ENCODE data around the gene LY86. TPM values are rescaled to one million over a fixed set of nuclear protein-coding genes. Genes with fewer than 3 reads are reported as not detected.

The LY86 gene
- total RNA-seq, 1 donor from 2014 or later = not detected

- DNase-seq (ENCODE audit: low read depth, low spot score) = no peak
- Mint-ChIP-seq H3K4me3 (no peak overlapping the region), H3K9me3 (peaks cover 5% of the 10 kb centered on the region), H3K27ac (ENCODE audit: unreplicated experiment) (no peak overlapping the region), H3K27me3 (ENCODE audit: low read depth) (no peaks in the 10 kb centered on the region), H3K4me1 (no peaks in the 10 kb centered on the region), H3K36me3 (ENCODE audit: low read depth) (no peaks in the 10 kb centered on the region)
- TF ChIP-seq, protein P1, sequence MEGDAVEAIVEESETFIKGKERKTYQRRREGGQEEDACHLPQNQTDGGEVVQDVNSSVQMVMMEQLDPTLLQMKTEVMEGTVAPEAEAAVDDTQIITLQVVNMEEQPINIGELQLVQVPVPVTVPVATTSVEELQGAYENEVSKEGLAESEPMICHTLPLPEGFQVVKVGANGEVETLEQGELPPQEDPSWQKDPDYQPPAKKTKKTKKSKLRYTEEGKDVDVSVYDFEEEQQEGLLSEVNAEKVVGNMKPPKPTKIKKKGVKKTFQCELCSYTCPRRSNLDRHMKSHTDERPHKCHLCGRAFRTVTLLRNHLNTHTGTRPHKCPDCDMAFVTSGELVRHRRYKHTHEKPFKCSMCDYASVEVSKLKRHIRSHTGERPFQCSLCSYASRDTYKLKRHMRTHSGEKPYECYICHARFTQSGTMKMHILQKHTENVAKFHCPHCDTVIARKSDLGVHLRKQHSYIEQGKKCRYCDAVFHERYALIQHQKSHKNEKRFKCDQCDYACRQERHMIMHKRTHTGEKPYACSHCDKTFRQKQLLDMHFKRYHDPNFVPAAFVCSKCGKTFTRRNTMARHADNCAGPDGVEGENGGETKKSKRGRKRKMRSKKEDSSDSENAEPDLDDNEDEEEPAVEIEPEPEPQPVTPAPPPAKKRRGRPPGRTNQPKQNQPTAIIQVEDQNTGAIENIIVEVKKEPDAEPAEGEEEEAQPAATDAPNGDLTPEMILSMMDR (conservative IDR thresholded peaks at IDR 0.05) = no peak
These were observed 6.4 kb upstream of the LY86 start for GRCh38 chr6:6582131-6582530.

- H3K4me1 Mint-ChIP-seq = no peaks in the 10 kb centered on the region
- peaks cover 5% of the 10 kb centered on the region for H3K9me3 Mint-ChIP-seq
- no peaks in the 10 kb centered on the region for H3K36me3 Mint-ChIP-seq (ENCODE audit: low read depth)
- no peak for DNase-seq (ENCODE audit: low read depth, low spot score)
- no peak overlapping the region for H3K27ac Mint-ChIP-seq (ENCODE audit: unreplicated experiment)
- no peak overlapping the region for H3K4me3 Mint-ChIP-seq
- TF ChIP-seq, protein P1 (conservative IDR thresholded peaks at IDR 0.05) = no peak
- no peaks in the 10 kb centered on the region for H3K27me3 Mint-ChIP-seq (ENCODE audit: low read depth)
These were observed 4.7 kb upstream of the LY86 start for GRCh38 chr6:6583836-6584235.

GRCh38 chr6:6584310-6585002 is 4.1 kb upstream of the LY86 start:
- no peak for DNase-seq (ENCODE audit: low read depth, low spot score)
- Mint-ChIP-seq H3K27me3 (ENCODE audit: low read depth) (no peaks in the 10 kb centered on the region), H3K27ac (ENCODE audit: unreplicated experiment) (no peak overlapping the region), H3K36me3 (ENCODE audit: low read depth) (no peaks in the 10 kb centered on the region), H3K4me3 (no peak overlapping the region), H3K9me3 (peaks cover 5% of the 10 kb centered on the region), H3K4me1 (no peaks in the 10 kb centered on the region)
- TF ChIP-seq, protein P1 (conservative IDR thresholded peaks at IDR 0.05) = no peak

DNA sequence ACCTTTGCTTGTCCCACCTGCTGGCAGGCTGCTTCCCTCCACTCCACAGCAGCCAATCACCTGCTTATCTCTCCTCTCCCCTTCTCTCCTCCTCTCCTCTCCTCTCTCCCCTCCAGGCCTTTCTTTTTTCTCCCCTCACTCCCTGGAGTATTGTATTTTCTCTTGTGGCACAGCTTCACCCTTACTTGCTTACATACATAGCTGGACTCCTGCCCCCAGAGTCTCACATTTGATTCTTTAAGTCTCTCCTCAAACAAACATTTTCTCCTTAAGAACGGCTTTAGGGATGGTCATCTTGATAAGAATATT is 3.6 kb upstream of the LY86 start:
- TF ChIP-seq, protein P1 (conservative IDR thresholded peaks at IDR 0.05) = no peak
- Mint-ChIP-seq H3K27ac (ENCODE audit: unreplicated experiment) (no peak overlapping the region), H3K36me3 (ENCODE audit: low read depth) (no peaks in the 10 kb centered on the region), H3K27me3 (ENCODE audit: low read depth) (no peaks in the 10 kb centered on the region), H3K4me1 (no peaks in the 10 kb centered on the region), H3K4me3 (no peak overlapping the region), H3K9me3 (peaks cover 2% of the 10 kb centered on the region)
- no peak for DNase-seq (ENCODE audit: low read depth, low spot score)

GRCh38 chr6:6586167-6586566 is 2.4 kb upstream of the LY86 start:
- Mint-ChIP-seq H3K36me3 (ENCODE audit: low read depth) (no peaks in the 10 kb centered on the region), H3K4me3 (no peak overlapping the region), H3K4me1 (no peaks in the 10 kb centered on the region)

More at GRCh38 chr6:6586167-6586566, 2.4 kb upstream of the LY86 start:
- Mint-ChIP-seq H3K9me3 (peaks cover 2% of the 10 kb centered on the region), H3K27ac (ENCODE audit: unreplicated experiment) (no peak overlapping the region), H3K27me3 (ENCODE audit: low read depth) (no peaks in the 10 kb centered on the region)
- no peak for DNase-seq (ENCODE audit: low read depth, low spot score)
- TF ChIP-seq, protein P1 (conservative IDR thresholded peaks at IDR 0.05) = no peak
